Measurements from ENCODE around the gene TEF. TPM values are rescaled to one million over a fixed set of nuclear protein-coding genes. Genes with fewer than 3 reads are reported as not detected.

The TEF gene
- total and polyA plus RNA-seq, 7 donors = 2.0 to 23.9 (median 11.7) TPM

- H3K9me3 ChIP-seq = no peaks in the 10 kb centered on the region
- no peaks in the 10 kb centered on the region for H3K27me3 ChIP-seq (ENCODE audit: insufficient read depth in 3 of 3, low read length in 2 of 3)
- no peak overlapping the region for H3K27ac ChIP-seq
- H3K4me1 ChIP-seq = peaks cover 4% of the 10 kb centered on the region
- intact Hi-C loops (cut with DNase I) = loop anchor here in 1 of 2 donors (2.0 kb wide), 1 partner anchor 30 kb away; no protein-coding TSS in a partner anchor
- peak in 2 of 4 donors; percentile 36 to 48 for ATAC-seq
- no peak for DNase-seq
- TF ChIP-seq CTCF (IDR thresholded peaks at IDR 0.05) = no peak
- 90 to 91% (median 91%) methylated on average over 11 of the region's 11 CpGs for WGBS, 3 donors
- H3K36me3 ChIP-seq (ENCODE audit: insufficient read depth in 1 of 2, low read depth in 1 of 2) = peaks cover 0 to 81% of the 10 kb centered on the region in 2 donors
- no peak overlapping the region for H3K4me3 ChIP-seq
Observed at GRCh38 chr22:41334951-41335635, 46.6 kb upstream of the TEF start.

- 76 to 83% (median 79%) methylated on average over 14 of the region's 14 CpGs for WGBS, 3 donors
- H3K4me3 ChIP-seq = no peak overlapping the region
- no peak overlapping the region for H3K27ac ChIP-seq
- DNase-seq = no peak
- TF ChIP-seq CTCF (IDR thresholded peaks at IDR 0.05) = no peak
- no peak for ATAC-seq
- H3K9me3 ChIP-seq = no peaks in the 10 kb centered on the region
- intact Hi-C loops (cut with DNase I) = no loop called here
- H3K4me1 ChIP-seq = peaks cover 4% of the 10 kb centered on the region
- no peaks in the 10 kb centered on the region for H3K27me3 ChIP-seq (ENCODE audit: insufficient read depth in 3 of 3, low read length in 2 of 3)
- peaks cover 3 to 83% of the 10 kb centered on the region in 2 donors for H3K36me3 ChIP-seq (ENCODE audit: insufficient read depth in 1 of 2, low read depth in 1 of 2)
Observed at GRCh38 chr22:41338614-41339212, 43.0 kb upstream of the TEF start.

- no peak overlapping the region for H3K27ac ChIP-seq
- H3K4me1 ChIP-seq = peaks cover 1% of the 10 kb centered on the region
- DNase-seq (no peak), ATAC-seq (no peak)
- H3K9me3 ChIP-seq = no peaks in the 10 kb centered on the region
- intact Hi-C loops (cut with DNase I) = no loop called here
- H3K4me3 ChIP-seq = no peak overlapping the region
- H3K36me3 ChIP-seq (ENCODE audit: insufficient read depth in 1 of 2, low read depth in 1 of 2) = peaks cover 4 to 83% of the 10 kb centered on the region in 2 donors
- TF ChIP-seq CTCF (IDR thresholded peaks at IDR 0.05) = no peak
- WGBS, 3 donors = 88 to 97% (median 93%) methylated on average over 18 of the region's 18 CpGs
- H3K27me3 ChIP-seq (ENCODE audit: insufficient read depth in 3 of 3, low read length in 2 of 3) = no peaks in the 10 kb centered on the region
Observed at GRCh38 chr22:41339823-41340222, 41.9 kb upstream of the TEF start.

GRCh38 chr22:41340357-41340756, 41.4 kb upstream of the TEF start:
- intact Hi-C loops (cut with DNase I) = no loop called here
- no peak for TF ChIP-seq CTCF (IDR thresholded peaks at IDR 0.05)
- Histone ChIP-seq H3K27ac (no peak overlapping the region), H3K36me3 (ENCODE audit: insufficient read depth in 1 of 2, low read depth in 1 of 2) (peaks cover 4 to 83% of the 10 kb centered on the region in 2 donors), H3K4me1 (no peaks in the 10 kb centered on the region), H3K4me3 (no peak overlapping the region), H3K27me3 (ENCODE audit: insufficient read depth in 3 of 3, low read length in 2 of 3) (no peaks in the 10 kb centered on the region), H3K9me3 (no peaks in the 10 kb centered on the region)
- no peak for DNase-seq
- ATAC-seq = no peak
- 75 to 84% (median 83%) methylated on average over 11 of the region's 11 CpGs for WGBS, 3 donors
